Measurements from ENCODE around the gene TBCD. TPM values are rescaled to one million over a fixed set of nuclear protein-coding genes. Genes with fewer than 3 reads are reported as not detected.
"Not testable (repeated sequence)": the region's sequence is repeated elsewhere in the genome, so short reads cannot be mapped to it uniquely, and the experiment has no call there.

Gene TBCD
- total RNA-seq, 2 experiments from 2014 or later = 155 to 157 TPM

DNA sequence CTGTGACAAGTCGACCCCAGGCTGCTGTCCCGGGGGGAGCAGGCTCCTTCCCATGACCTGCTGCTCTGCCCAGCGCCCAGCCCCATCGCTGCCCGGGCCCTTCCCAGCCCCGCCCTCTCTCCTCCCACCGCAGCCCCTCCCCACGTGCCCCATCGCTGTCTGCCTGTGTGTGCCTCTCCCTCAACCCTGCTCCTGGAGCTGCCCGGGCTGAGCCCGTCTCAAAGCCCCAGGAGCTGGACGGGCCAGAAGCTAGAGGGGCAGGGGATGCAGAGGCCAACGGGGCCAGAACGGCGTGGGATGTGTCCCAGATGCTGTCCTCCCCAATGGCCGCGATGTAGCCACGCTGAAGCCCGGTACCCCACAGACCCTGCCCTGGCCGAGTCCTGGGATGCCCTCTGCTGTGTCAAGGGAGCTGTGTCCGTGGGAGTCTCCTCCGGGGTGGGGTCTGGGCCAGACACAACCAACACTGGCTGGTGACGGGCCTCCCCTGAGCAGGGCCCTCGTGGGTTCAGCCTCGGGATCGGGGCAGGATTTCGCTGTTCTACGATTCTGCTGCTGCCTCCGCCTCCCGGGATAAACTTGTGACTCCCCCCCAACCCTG is 206.2 kb downstream of the TBCD start:
- CTCF ChIA-PET = no interaction called here
- POLR2A ChIA-PET = no interaction called here
- Mint-ChIP-seq H3K36me3 (ENCODE audit: low read depth) (peaks cover 40% of the 10 kb centered on the region), H3K27me3 (no peaks in the 10 kb centered on the region), H3K4me1 (peaks cover 4% of the 10 kb centered on the region), H3K27ac (no peak overlapping the region), H3K9me3 (peaks cover 16% of the 10 kb centered on the region), H3K4me3 (no peak overlapping the region)
- no peak for DNase-seq

DNA sequence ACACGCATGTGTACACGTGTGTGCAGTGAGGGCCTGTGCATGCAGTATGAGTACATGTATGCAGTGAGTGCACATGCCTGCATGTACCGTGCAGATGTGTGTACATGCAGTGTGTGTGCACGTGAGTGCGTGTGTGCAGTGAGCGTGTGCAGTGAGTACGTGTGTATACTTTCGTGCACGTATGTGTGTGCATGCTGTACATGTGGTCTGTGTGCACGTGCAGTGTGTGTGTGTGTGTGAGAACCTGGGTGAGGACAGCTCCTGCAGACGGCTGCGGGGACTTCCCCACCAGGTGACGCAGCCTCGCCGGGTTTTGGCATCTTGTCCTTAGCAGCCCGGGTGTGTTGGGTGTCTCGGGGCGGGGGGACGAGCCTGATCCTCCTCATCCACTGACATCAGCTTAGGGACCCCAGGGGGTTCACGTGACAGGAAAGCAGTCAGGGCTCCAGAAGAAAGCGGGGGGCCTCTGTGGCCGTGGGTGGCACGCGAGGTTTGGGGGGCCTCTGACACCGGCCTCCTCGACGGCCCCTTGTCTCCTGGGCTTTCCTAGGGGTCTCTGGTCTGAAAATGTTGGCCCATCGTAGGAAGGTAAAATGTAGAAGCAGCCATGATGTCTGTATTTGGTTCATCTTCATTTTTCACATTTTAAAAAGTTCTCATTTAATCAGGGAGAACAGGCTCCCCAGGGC is 207.5 kb downstream of the TBCD start:
- CTCF ChIA-PET = no interaction called here

DNA sequence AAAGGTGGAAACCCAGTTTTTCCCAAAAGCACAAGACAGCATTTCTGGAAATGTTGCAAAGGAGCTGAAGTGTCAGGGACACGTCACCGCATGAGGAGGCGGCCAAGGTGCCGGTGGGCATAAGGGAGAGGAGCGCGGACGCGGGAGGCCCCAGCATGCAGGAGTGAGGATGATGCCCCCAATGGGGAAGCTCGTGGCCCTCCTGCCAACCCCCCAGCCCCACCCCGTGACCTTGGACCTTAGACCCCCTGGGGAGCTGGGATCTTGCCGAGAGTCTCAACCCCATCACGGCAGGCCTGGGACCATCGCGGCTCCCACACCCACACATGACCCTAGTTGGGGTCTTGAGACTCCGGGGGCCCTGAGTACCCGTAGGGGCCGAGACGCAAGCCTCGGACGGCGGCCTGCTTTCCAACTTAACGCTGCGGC is 208.1 kb downstream of the TBCD start:
- Mint-ChIP-seq H3K36me3 (ENCODE audit: low read depth) (peaks cover 21% of the 10 kb centered on the region), H3K27ac (no peak overlapping the region), H3K4me1 (peaks cover 11% of the 10 kb centered on the region), H3K9me3 (peaks cover 6% of the 10 kb centered on the region), H3K27me3 (no peaks in the 10 kb centered on the region), H3K4me3 (no peak overlapping the region)
- POLR2A ChIA-PET = no interaction called here
- DNase-seq = no peak
- CTCF ChIA-PET = no interaction called here

More for the DNA sequence above, 207.5 kb downstream of the TBCD start:
- Mint-ChIP-seq H3K9me3 (peaks cover 12% of the 10 kb centered on the region), H3K27ac (no peak overlapping the region), H3K4me1 (peaks cover 11% of the 10 kb centered on the region), H3K4me3 (no peak overlapping the region), H3K36me3 (ENCODE audit: low read depth) (peaks cover 27% of the 10 kb centered on the region), H3K27me3 (no peaks in the 10 kb centered on the region)
- POLR2A ChIA-PET = no interaction called here
- no peak for DNase-seq

DNA sequence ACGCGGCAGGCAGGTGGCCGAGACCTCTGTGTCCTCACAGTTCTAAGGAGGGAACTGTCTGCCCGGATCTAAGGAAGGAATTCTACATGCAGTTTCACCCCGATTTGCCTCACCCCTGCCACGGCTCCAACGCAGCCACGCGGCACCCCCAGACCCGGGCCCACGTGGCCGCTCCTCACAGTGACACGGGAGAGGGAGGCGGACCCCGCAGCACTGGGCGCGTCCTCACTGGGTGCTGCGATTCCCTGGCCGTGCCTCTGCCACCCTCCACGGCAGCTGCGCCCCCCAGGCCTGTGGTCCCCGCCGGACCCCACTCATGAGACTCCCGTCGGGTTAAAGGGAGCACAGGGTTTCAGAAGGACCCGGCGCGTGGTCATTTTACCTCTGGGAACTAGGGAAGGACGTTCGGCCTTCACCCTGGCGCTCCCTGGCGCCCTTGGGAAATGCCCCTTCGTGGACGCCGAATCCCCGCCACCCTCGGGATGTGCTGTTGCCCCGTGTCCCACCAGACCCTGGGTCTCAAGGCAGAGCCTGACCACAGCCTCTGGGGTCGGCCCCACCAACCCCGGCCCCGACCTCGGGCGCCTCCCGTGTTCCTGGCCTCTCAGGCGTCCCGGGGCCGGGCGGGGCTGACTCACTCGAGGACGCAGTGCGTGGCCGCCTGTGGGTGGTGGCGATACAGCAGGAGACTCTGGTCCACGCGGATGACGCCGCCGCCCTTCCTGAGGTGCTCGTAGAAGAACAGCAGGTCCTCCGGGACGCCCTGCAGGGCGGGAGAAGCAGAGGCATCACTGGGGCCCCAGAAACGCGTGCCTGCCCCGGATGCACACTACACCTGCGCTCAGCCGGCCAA is 208.8 kb downstream of the TBCD start:
- Mint-ChIP-seq H3K4me1 (peaks cover 11% of the 10 kb centered on the region), H3K27me3 (no peaks in the 10 kb centered on the region), H3K4me3 (no peak overlapping the region), H3K27ac (no peak overlapping the region), H3K9me3 (peaks cover under 1% of the 10 kb centered on the region), H3K36me3 (ENCODE audit: low read depth) (peaks cover 14% of the 10 kb centered on the region)
- POLR2A ChIA-PET = no interaction called here
- CTCF ChIA-PET = no interaction called here
- DNase-seq = no peak

DNA sequence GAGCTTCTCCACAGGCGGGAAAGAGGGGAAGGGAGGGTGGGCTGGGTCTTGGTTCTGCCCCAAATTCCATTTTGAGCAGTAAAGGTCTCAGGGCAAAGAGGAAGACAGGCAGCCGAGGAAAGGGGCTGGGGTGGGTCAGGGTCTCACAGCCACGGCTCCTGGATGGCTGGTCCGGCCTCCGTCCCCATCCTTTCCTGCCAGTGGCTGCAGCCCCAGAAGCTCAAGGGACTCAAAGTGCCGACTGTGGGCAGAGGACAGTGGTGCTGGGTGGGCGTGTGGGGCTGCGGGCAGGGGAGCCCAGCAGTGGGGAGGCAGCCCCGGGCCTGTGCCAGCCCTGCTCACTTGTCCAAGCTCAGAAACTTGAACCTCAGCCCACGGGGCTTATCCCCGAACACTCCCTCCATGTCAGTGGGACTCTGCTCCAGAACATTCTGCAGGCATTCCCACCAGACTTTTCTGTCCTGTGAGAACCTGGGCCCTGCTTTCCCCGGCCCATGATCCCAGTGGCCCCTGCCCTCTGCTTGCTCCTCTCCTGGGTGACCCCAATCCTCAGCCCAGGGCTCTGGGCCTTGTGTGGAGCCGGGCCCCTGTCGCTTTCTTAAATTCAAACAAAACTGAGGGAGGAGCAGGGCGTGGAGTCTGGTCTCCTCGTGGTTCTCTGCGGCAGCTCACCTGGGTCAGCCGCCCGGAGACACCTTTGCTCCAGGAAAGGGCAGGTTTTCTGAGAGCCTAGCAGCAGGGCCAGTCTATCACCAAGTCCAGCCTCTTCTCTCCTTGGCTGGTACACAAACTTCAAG is 209.7 kb downstream of the TBCD start:
- Mint-ChIP-seq H3K4me3 (no peak overlapping the region), H3K27me3 (no peaks in the 10 kb centered on the region), H3K9me3 (no peaks in the 10 kb centered on the region), H3K36me3 (ENCODE audit: low read depth) (peaks cover 11% of the 10 kb centered on the region), H3K4me1 (peaks cover 11% of the 10 kb centered on the region), H3K27ac (no peak overlapping the region)
- no peak for DNase-seq
- POLR2A ChIA-PET = interaction anchor here (0.6 kb wide), 1 partner anchor 9 kb away, joined by 3 read pairs; no protein-coding TSS in a partner anchor
- CTCF ChIA-PET = no interaction called here

DNA sequence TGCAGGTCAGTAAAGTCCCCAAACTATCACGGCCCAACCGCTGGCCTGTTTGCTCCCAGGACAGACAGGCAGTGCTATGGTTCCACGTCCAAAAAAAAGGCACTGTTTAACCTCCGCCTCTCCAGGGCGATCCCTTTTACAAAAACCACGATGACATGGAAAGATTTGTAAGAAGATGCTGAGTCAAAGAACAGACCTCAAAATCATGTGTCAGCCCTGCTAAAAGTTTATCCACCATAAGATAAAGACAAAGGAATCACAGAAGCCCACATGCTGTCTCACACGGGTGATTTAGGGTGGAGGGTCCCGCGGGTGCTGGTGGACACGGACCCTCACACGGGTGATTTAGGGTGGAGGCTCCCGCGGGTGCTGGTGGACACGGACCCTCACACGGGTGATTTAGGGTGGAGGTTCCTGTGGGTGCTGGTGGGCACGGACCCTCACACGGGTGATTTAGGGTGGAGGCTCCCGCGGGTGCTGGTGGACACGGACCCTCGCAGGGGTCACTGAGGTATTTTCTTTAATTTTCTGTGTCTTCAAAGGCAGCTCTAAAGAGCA is 210.4 kb downstream of the TBCD start:
- no peak overlapping the region for H3K27ac Mint-ChIP-seq
- ChIA-PET CTCF (interaction anchor here (1.0 kb wide), 1 partner anchor 238 kb away, joined by 3 read pairs; no protein-coding TSS in a partner anchor), POLR2A (no interaction called here)
- H3K4me1 Mint-ChIP-seq = peaks cover 11% of the 10 kb centered on the region
- peaks cover 9% of the 10 kb centered on the region for H3K36me3 Mint-ChIP-seq (ENCODE audit: low read depth)
- H3K4me3 Mint-ChIP-seq = no peak overlapping the region
- H3K9me3 Mint-ChIP-seq = no peaks in the 10 kb centered on the region
- DNase-seq = no peak
- H3K27me3 Mint-ChIP-seq = no peaks in the 10 kb centered on the region

DNA sequence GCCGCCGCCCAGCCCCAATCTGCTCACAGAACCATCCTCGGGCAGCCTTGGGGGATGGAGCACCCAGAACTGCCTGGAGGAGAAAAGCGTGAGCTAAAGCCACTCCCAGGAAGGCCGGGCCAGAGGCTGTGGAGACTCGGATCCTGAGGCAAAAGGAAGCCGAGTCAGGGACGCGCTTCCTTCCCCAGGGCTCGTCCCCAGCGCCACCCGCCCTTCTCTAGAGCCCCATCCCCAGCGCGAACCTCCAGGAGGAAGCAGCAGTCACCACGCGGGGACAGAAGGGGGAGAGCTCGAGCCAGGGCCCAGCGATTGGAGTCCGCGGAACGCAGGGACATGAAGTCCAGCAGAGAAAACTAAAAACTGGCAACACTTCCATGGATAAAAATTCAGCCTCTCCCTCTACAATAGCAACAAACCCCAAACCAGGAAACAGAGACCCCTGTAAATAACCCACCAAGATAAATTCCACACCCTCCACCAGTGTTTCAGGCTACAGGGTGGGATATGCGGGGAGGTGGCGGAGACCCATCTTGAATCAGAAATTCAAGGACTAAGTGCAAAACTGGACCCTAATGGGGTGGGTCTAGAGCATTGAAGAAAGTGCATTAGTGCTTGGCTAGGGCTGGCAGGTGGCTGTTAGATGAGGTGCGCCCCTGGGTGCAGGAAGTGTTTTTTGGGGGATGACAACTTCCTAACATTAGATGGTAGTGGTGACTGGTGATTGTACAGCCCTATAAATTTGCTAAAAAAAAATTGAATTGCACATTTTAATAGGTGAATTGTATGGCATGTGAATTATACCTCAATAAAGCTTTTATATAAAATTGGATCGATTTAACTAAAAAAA is 211.5 kb downstream of the TBCD start:
- H3K4me3 Mint-ChIP-seq = no peak overlapping the region
- no peak overlapping the region for H3K27ac Mint-ChIP-seq
- H3K27me3 Mint-ChIP-seq = no peaks in the 10 kb centered on the region
- CTCF ChIA-PET = interaction anchor here (0.9 to 1.0 kb wide), 2 partner anchors 28 to 237 kb away, joined by 3 read pairs; no protein-coding TSS in a partner anchor
- H3K9me3 Mint-ChIP-seq = no peaks in the 10 kb centered on the region
- H3K4me1 Mint-ChIP-seq = peaks cover 11% of the 10 kb centered on the region
- peak; percentile 56 for DNase-seq
- peaks cover 6% of the 10 kb centered on the region for H3K36me3 Mint-ChIP-seq (ENCODE audit: low read depth)
- POLR2A ChIA-PET = interaction anchor here (0.6 kb wide), 1 partner anchor 55 kb away, joined by 9 read pairs; no protein-coding TSS in a partner anchor

DNA sequence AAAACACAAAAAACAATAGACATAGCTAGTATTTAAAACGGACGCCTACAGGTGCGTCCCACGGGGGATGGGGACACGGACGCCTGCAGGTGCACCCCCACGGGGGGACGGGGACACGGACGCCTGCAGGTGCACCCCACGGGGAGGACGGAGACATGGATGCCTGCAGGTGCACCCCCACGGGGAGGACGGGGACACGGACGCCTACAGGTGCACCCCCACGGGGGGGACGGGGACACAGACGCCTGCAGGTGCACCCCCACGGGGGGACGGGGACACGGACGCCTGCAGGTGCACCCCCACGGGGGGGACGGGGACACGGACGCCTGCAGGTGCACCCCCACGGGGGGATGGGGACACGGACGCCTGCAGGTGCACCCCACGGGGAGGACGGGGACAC is 212.6 kb downstream of the TBCD start:
- CTCF ChIA-PET; POLR2A ChIA-PET; H3K27ac Mint-ChIP-seq; H3K36me3 Mint-ChIP-seq (ENCODE audit: low read depth); H3K9me3 Mint-ChIP-seq; DNase-seq; H3K27me3 Mint-ChIP-seq; H3K4me3 Mint-ChIP-seq: not testable (repeated sequence)
- H3K4me1 Mint-ChIP-seq = peaks cover 11% of the 10 kb centered on the region

DNA sequence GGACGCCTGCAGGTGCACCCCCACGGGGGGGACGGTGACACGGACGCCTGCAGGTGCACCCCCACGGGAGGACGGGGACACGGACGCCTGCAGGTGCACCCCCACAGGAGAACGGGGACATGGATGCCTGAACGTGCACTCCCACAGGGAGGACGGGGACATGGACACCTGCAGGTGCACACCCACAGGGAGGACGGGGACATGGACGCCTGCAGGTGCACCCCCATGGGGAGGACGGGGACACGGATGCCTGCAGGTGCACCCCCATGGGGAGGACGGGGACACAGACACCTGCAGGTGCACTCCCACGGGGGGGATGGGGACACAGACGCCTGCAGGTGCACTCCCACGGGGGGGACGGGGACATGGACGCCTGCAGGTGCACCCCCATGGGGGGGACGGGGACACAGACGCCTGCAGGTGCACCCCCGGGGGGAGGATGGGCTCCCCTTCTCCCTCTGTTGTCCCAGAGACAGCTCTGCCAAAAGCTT is 213.0 kb downstream of the TBCD start:
- Mint-ChIP-seq H3K27me3 (no peaks in the 10 kb centered on the region), H3K4me1 (peaks cover 14% of the 10 kb centered on the region), H3K27ac (no peak overlapping the region), H3K36me3 (ENCODE audit: low read depth) (no peaks in the 10 kb centered on the region), H3K9me3 (no peaks in the 10 kb centered on the region), H3K4me3 (no peak overlapping the region)
- no peak for DNase-seq
- CTCF ChIA-PET = no interaction called here
- POLR2A ChIA-PET = no interaction called here

DNA sequence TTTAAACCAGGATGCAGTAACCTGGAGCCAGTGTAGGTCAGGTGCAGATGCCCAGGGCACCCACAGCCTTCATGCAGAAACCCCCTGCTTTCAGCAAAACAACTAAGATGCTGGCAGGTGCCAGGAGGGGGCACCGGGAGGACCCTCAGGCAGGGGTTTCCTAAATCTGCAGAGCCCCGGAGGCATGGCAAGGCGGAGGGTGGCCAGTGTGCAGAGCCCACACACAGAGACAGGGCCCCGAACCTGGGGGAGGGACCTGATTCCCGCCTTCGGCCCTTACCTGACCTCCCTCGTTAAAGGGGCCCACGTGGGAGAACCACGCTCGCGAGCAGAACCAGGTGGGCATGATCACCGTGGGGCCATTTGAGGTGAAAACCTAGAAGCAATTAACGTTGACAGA is 213.5 kb downstream of the TBCD start:
- ChIA-PET POLR2A (no interaction called here), CTCF (no interaction called here)
- no peaks in the 10 kb centered on the region for H3K36me3 Mint-ChIP-seq (ENCODE audit: low read depth)
- peaks cover 16% of the 10 kb centered on the region for H3K4me1 Mint-ChIP-seq
- no peaks in the 10 kb centered on the region for H3K27me3 Mint-ChIP-seq
- H3K27ac Mint-ChIP-seq = no peak overlapping the region
- DNase-seq = no peak
- no peak overlapping the region for H3K4me3 Mint-ChIP-seq
- no peaks in the 10 kb centered on the region for H3K9me3 Mint-ChIP-seq

DNA sequence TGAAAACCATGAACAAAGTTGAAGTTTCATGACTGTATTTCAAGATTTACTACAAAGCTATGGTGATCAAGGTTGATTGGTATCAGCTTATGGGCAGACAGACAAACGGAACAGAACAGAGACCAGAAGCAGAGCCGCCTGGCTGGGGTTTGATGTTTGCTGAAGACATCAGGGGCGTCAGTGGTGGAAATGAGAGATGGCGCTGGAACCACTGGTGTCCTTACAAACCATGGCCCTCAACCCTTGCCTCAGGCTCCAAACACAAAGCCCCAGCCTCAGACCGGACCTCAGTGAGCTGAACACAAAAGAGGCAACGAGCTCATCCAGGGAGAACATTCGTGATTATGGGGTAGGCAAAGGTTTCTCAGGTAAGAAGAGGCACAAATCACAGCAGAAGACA is 214.6 kb downstream of the TBCD start:
- Mint-ChIP-seq H3K36me3 (ENCODE audit: low read depth) (no peaks in the 10 kb centered on the region), H3K4me3 (no peak overlapping the region), H3K4me1 (peaks cover 23% of the 10 kb centered on the region), H3K27me3 (no peaks in the 10 kb centered on the region), H3K9me3 (no peaks in the 10 kb centered on the region), H3K27ac (no peak overlapping the region)
- POLR2A ChIA-PET = no interaction called here
- no peak for DNase-seq
- CTCF ChIA-PET = no interaction called here
